A549 (cell line): ENCODE measurements around the gene GPRIN3. TPM values are rescaled to one million over a fixed set of nuclear protein-coding genes. Genes with fewer than 3 reads are reported as not detected.
A peak's percentile ranks its signal among the peaks of the same experiment; 100 is the strongest.

Source experiments
- ATAC-seq, 2 experiments: fragments of 200-7000 bp in 1 of 2; fragments of >200 bp in 1 of 2; cut with Nextera tagmentation in 1 of 2; cut with Tn5 transposase in 1 of 2; 3 replicates each; pipeline versions ENCODE4 v1.8.0 to v1.9.1; 2018 to 2020; ENCODE audit warnings: mild to moderate bottlenecking in 1 of 2, moderate library complexity in 1 of 2
- CTCF ChIA-PET: fragments of 300-600 bp; sonication (Branson Sonifier 250); formaldehyde crosslinking; extraction: SDS; loops from one replicate; lab custom pipeline; 2021; ENCODE audit warnings: antibody characterized with exemption, inconsistent platforms; lab: Yijun Ruan, JAX
- POLR2A ChIA-PET: fragments of 350-600 bp; formaldehyde crosslinking; extraction: SDS; loops from one replicate; lab custom pipeline; 2021; ENCODE audit warnings: antibody characterized with exemption, inconsistent platforms; lab: Yijun Ruan, JAX
- DNase-seq, 2 experiments: peaks; one replicate each; pipeline versions ENCODE4 v3.0.0 to v3.0.0-alpha.2; 2011 to 2016; ENCODE audit warnings: low read depth in 1 of 2, low spot score in 1 of 2
- FAIRE-seq: peaks from 2 replicates; lab custom pipeline; 2011; peaks lifted over from hg19 to GRCh38; lab: Jason Lieb, UNC
- H3K27ac ChIP-seq, 2 experiments: fragments of >200 bp; sonication (Bioruptor Twin); formaldehyde crosslinking; 3 replicates each; pipeline ENCODE4 v1.5.1; 2016 to 2017
- H3K4me1 ChIP-seq: fragments of >200 bp; sonication (Bioruptor Twin); formaldehyde crosslinking; 3 replicates; pipeline ENCODE4 v1.6.1; 2016
- H3K4me2 ChIP-seq: fragments of >200 bp; sonication (Bioruptor Twin); formaldehyde crosslinking; 3 replicates; pipeline ENCODE4 v1.6.1; 2016
- H3K4me3 ChIP-seq: fragments of >200 bp; sonication (Bioruptor Twin); formaldehyde crosslinking; 3 replicates; pipeline ENCODE4 v1.5.1; 2016
- H3K9me3 ChIP-seq: fragments of >200 bp; sonication (Bioruptor Twin); formaldehyde crosslinking; 3 replicates; pipeline ENCODE4 v1.6.1; 2016
- BHLHE40 ChIP-seq: IDR thresholded peaks from 2 replicates; pipeline ENCODE4 v1.6.1; 2012; ENCODE audit warnings: low read depth, low read length, inconsistent platforms
- CEBPB ChIP-seq, 2 experiments: fragments of >200 bp in 1 of 2; sonication (Bioruptor Twin) in 1 of 2; formaldehyde crosslinking in 1 of 2; IDR thresholded peaks; 2 replicates each; pipeline ENCODE4 v1.6.1; 2012 to 2016
- CHD4 ChIP-seq: fragments of 200-600 bp; sonication (generic); IDR thresholded peaks from 2 replicates; pipeline ENCODE4 v1.6.1; 2016; ENCODE audit warnings: antibody characterized with exemption, mild to moderate bottlenecking, borderline replicate concordance
- EP300 ChIP-seq, 2 experiments: fragments of >200 bp; sonication (Bioruptor Twin); formaldehyde crosslinking; IDR thresholded peaks; 2 replicates in 1 of 2; 3 replicates in 1 of 2; pipeline ENCODE4 v1.6.1; 2016 to 2017
- ESRRA ChIP-seq: fragments of 150-350 bp; IDR thresholded peaks from 2 replicates; pipeline ENCODE4 v1.6.1; 2014; ENCODE audit warnings: mild to moderate bottlenecking, low read length, borderline replicate concordance
- FOSB ChIP-seq: fragments of 250-450 bp; sonication (Bioruptor Pico); IDR thresholded peaks from 2 replicates; pipeline ENCODE4 v1.5.0; 2020; ENCODE audit warnings: mild to moderate bottlenecking, moderate library complexity
- FOXS1 ChIP-seq: fragments of 250-450 bp; sonication (Bioruptor Pico); IDR thresholded peaks from 2 replicates; pipeline ENCODE4 v1.5.0; 2020; ENCODE audit warnings: mild to moderate bottlenecking, moderate library complexity
- HOXA7 ChIP-seq: fragments of 250-450 bp; sonication (Bioruptor Pico); IDR thresholded peaks from 2 replicates; pipeline ENCODE4 v1.5.0; 2020; ENCODE audit warnings: mild to moderate bottlenecking, moderate library complexity
- HOXB13 ChIP-seq: fragments of 250-450 bp; sonication (Bioruptor Pico); IDR thresholded peaks from 2 replicates; pipeline ENCODE4 v1.5.0; 2020; ENCODE audit warnings: low read depth, mild to moderate bottlenecking, moderate library complexity
- KDM5A ChIP-seq: fragments of 200-600 bp; sonication (generic); IDR thresholded peaks from 2 replicates; pipeline ENCODE4 v1.6.1; 2016; ENCODE audit warnings: antibody characterized with exemption, mild to moderate bottlenecking
- MAZ ChIP-seq: fragments of 150-350 bp; IDR thresholded peaks from 2 replicates; pipeline ENCODE4 v1.6.1; 2014; ENCODE audit warnings: antibody characterized with exemption, low read depth, low read length, borderline replicate concordance
- POLR2A ChIP-seq: IDR thresholded peaks from 2 replicates; pipeline ENCODE4 v1.6.1; 2012; ENCODE audit warnings: mild to moderate bottlenecking, low read length
- POLR2AphosphoS2 ChIP-seq: conservative IDR thresholded peaks from 2 replicates; pipeline ENCODE4 v1.6.1; 2012; ENCODE audit warnings: low read length, improper control_type of control experiment, inconsistent platforms
- RNF2 ChIP-seq: fragments of 200-600 bp; sonication (generic); IDR thresholded peaks from 2 replicates; pipeline ENCODE4 v1.6.1; 2016; ENCODE audit warnings: low read depth, mild to moderate bottlenecking, antibody characterized with exemption, moderate library complexity, borderline replicate concordance
- SMC3 ChIP-seq: fragments of >200 bp; sonication (Bioruptor Twin); formaldehyde crosslinking; IDR thresholded peaks from 3 replicates; pipeline ENCODE4 v1.6.1; 2018; ENCODE audit warnings: inconsistent platforms
- ZFP36 ChIP-seq: fragments of 450-650 bp; IDR thresholded peaks from 2 replicates; pipeline ENCODE4 v1.6.1; 2014; ENCODE audit warnings: borderline replicate concordance; ENCODE audit not compliant: partially characterized antibody
- WGBS: methylation state at CpG from one replicate; pipeline ENCODE4 v1.1.6; 2017; ENCODE audit errors: missing lambda C conversion rate; 5-methylcytosine and 5-hydroxymethylcytosine counted together
- polyA plus RNA-seq, 4 experiments: library from polyadenylated mRNA; depleted of rRNA in 3 of 4; stranded (reverse); fragments of >200 nt; fragmentation: RNase III in 1 of 4; extraction: RNeasy Plus Mini Kit Qiagen cat#74134 plus additional on column Dnase treatment in 1 of 4; gene quantifications; 2 replicates in 3 of 4; 3 replicates in 1 of 4; pipeline ENCODE4 v1.2.3, GENCODE V29; 2011 to 2017
- TF ChIP-seq, protein P1 (sequence below): fragments of >200 bp; sonication (Bioruptor Twin); formaldehyde crosslinking; IDR thresholded peaks from 3 replicates; pipeline ENCODE4 v1.5.1; 2016
- TF ChIP-seq, protein P2 (sequence below): fragments of 150-350 bp; IDR thresholded peaks from 2 replicates; pipeline ENCODE4 v1.6.1; 2014; ENCODE audit warnings: low read depth, mild to moderate bottlenecking, low read length
- TF ChIP-seq, protein P3 (sequence below): fragments of 250-450 bp; sonication (Bioruptor Pico); IDR thresholded peaks from 2 replicates; pipeline ENCODE4 v1.5.0; 2020; ENCODE audit warnings: low read depth, mild to moderate bottlenecking, moderate library complexity
- TF ChIP-seq, protein P4 (sequence below): fragments of 450-650 bp; IDR thresholded peaks from 2 replicates; pipeline ENCODE4 v1.6.1; 2014; ENCODE audit warnings: antibody characterized with exemption
- TF ChIP-seq, protein P5 (sequence below): fragments of 200-600 bp; sonication (generic); IDR thresholded peaks from 2 replicates; pipeline ENCODE4 v1.6.1; 2016; ENCODE audit warnings: antibody characterized with exemption, mild to moderate bottlenecking, moderate library complexity

GPRIN3 gene
- polyA plus RNA-seq, 2 of the 4 experiments (the other 2 are of a cell fraction), result 6.8 to 18.7 TPM

DNA sequence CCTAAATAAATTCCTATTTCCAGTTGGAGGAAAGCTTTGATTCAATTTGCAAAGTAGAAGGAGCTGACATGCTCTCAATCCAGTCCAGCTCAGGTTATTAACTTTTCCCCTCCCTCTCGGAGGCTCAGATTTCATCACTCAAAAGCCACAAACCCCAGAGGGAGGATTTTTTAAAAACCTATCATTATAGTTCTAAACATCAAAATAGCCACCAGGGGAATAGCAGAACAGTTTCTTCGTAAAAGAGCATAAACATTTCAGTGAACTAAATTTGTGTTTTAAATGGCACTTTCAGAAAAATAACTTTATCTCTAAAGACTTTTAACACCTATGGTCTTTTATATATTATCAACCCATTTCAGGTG, 8.8 kb downstream of the GPRIN3 start:
- 5% methylated on average over 2 of the region's 2 CpGs for WGBS
- H3K4me3 ChIP-seq, result peak overlapping the region; percentile 42
- peak overlapping the region; percentile 98 for H3K4me2 ChIP-seq
- FAIRE-seq, result no peak
- POLR2A ChIA-PET, result no interaction called here
- peak overlapping the region; percentile 78 to 85 for H3K27ac ChIP-seq
- TF ChIP-seq, protein P1, sequence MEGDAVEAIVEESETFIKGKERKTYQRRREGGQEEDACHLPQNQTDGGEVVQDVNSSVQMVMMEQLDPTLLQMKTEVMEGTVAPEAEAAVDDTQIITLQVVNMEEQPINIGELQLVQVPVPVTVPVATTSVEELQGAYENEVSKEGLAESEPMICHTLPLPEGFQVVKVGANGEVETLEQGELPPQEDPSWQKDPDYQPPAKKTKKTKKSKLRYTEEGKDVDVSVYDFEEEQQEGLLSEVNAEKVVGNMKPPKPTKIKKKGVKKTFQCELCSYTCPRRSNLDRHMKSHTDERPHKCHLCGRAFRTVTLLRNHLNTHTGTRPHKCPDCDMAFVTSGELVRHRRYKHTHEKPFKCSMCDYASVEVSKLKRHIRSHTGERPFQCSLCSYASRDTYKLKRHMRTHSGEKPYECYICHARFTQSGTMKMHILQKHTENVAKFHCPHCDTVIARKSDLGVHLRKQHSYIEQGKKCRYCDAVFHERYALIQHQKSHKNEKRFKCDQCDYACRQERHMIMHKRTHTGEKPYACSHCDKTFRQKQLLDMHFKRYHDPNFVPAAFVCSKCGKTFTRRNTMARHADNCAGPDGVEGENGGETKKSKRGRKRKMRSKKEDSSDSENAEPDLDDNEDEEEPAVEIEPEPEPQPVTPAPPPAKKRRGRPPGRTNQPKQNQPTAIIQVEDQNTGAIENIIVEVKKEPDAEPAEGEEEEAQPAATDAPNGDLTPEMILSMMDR, result no peak
- peak in 1 of 2 experiments; percentile 11; a peak in 1 of 4 replicates for TF ChIP-seq CEBPB (IDR thresholded peaks at IDR 0.05)
- no peak for TF ChIP-seq HOXB13 (CRISPR knock-in tag)
- TF ChIP-seq, all 56 proteins: peak for 1
- DNase-seq (no peak), ATAC-seq (peak; percentile 18 to 45; a peak in 2 of 6 replicates)
- Histone ChIP-seq H3K9me3 (no peaks in the 10 kb centered on the region), H3K4me1 (peaks cover 81% of the 10 kb centered on the region)
- CTCF ChIA-PET, result interaction anchor here (1.1 to 1.4 kb wide), 3 partner anchors 11 to 22 kb away, joined by 3 read pairs; no protein-coding TSS in a partner anchor

DNA sequence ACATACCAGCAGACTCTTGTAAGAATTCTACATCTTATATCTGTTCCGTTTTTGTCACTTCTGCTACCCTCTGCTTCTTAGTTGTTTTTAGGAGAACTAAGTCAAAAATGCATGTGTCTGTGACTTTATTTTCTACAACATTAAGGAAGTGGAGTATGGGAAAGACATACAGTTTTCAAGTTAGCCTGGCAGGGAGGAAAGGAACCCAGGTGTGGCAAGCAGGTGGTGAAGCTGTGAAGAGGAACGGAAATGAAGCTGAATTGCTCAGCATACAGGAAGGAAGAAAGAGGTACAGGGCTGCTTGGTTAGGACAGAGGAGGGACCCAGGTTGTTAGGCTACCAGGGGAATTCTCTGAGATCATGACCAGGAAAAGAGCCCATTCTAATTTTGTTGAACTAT, 9.4 kb downstream of the GPRIN3 start:
- ChIA-PET POLR2A (no interaction called here), CTCF (interaction anchor here (1.1 to 1.4 kb wide), 2 partner anchors 11 to 12 kb away, joined by 3 read pairs; no protein-coding TSS in a partner anchor)
- WGBS, result 40% methylated on average over 2 of the region's 2 CpGs
- peaks cover 87% of the 10 kb centered on the region for H3K4me1 ChIP-seq
- DNase-seq, result no peak
- FAIRE-seq, result no peak
- TF ChIP-seq ZFP36 (no peak), FOXS1 (no peak), SMC3 (no peak), EP300 (IDR thresholded peaks at IDR 0.05) (no peak), FOSB (CRISPR knock-in tag) (no peak)
- TF ChIP-seq, protein P2, sequence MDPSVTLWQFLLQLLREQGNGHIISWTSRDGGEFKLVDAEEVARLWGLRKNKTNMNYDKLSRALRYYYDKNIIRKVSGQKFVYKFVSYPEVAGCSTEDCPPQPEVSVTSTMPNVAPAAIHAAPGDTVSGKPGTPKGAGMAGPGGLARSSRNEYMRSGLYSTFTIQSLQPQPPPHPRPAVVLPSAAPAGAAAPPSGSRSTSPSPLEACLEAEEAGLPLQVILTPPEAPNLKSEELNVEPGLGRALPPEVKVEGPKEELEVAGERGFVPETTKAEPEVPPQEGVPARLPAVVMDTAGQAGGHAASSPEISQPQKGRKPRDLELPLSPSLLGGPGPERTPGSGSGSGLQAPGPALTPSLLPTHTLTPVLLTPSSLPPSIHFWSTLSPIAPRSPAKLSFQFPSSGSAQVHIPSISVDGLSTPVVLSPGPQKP, result no peak
- no peaks in the 10 kb centered on the region for H3K9me3 ChIP-seq
- H3K4me2 ChIP-seq, result peak overlapping the region; percentile 98
- peak overlapping the region; percentile 78 to 85 for H3K27ac ChIP-seq
- peak overlapping the region; percentile 42; the same call in 2 of the 3 replicates for H3K4me3 ChIP-seq
- no peak for ATAC-seq

DNA sequence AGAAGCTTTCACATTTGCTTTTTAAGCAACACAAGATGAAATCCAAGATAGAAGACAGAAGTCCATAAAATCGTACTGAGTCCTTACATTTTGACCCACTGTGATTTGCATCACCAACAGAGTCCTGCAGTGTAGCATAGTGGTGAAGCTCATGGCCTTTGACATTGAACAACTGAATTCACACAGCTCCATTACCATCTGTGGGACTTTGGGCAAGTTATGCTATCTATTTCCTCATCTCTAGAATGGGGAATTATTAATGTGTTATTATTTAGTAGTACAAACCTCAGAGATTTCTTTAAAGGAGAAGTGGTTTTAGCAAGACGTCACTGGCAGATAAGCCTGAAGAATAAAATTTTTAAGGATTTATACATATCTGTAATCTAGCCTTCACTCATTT, 10.7 kb downstream of the GPRIN3 start:
- Histone ChIP-seq H3K4me1 (peaks cover 79% of the 10 kb centered on the region), H3K4me2 (peak overlapping the region; percentile 98), H3K9me3 (peaks cover 7% of the 10 kb centered on the region; the same call in 2 of the 3 replicates), H3K4me3 (no peak overlapping the region), H3K27ac (peak overlapping the region; percentile 78 to 85)
- DNase-seq (no peak), ATAC-seq (no peak), FAIRE-seq (no peak)
- POLR2A ChIA-PET, result no interaction called here
- WGBS, result 46% methylated on average over 2 of the region's 2 CpGs
- CTCF ChIA-PET, result no interaction called here
- TF ChIP-seq MAZ (no peak), POLR2A (no peak), POLR2AphosphoS2 (no peak), FOXS1 (no peak), BHLHE40 (no peak)
- TF ChIP-seq, protein P3, sequence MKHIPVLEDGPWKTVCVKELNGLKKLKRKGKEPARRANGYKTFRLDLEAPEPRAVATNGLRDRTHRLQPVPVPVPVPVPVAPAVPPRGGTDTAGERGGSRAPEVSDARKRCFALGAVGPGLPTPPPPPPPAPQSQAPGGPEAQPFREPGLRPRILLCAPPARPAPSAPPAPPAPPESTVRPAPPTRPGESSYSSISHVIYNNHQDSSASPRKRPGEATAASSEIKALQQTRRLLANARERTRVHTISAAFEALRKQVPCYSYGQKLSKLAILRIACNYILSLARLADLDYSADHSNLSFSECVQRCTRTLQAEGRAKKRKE (CRISPR knock-in tag), result no peak

DNA sequence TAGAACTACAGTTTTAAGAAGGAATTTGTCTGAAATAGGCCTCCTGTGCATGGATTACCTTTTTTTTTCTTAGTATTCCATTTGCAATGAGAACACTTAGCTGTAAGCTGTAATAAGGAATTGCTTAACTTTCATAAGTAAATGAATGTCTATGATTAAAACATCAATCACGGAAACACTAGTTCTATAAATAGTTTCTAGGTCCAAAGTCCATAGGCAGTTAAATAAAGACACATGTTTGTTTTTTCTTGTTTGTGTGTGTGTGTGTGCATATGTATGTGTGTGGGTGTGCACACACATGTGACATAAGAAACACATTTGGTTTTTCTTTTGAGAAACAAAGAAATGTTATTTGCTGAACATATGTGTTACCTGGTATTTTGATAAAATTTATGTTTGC, 11.2 kb downstream of the GPRIN3 start:
- no peak for ATAC-seq
- TF ChIP-seq, protein P4, sequence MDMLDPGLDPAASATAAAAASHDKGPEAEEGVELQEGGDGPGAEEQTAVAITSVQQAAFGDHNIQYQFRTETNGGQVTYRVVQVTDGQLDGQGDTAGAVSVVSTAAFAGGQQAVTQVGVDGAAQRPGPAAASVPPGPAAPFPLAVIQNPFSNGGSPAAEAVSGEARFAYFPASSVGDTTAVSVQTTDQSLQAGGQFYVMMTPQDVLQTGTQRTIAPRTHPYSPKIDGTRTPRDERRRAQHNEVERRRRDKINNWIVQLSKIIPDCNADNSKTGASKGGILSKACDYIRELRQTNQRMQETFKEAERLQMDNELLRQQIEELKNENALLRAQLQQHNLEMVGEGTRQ, result no peak
- TF ChIP-seq, protein P3 (CRISPR knock-in tag), result no peak
- TF ChIP-seq CHD4 (no peak), FOSB (CRISPR knock-in tag) (no peak), ESRRA (no peak), KDM5A (no peak), HOXA7 (CRISPR knock-in tag) (no peak), RNF2 (no peak)
- TF ChIP-seq, protein P5, sequence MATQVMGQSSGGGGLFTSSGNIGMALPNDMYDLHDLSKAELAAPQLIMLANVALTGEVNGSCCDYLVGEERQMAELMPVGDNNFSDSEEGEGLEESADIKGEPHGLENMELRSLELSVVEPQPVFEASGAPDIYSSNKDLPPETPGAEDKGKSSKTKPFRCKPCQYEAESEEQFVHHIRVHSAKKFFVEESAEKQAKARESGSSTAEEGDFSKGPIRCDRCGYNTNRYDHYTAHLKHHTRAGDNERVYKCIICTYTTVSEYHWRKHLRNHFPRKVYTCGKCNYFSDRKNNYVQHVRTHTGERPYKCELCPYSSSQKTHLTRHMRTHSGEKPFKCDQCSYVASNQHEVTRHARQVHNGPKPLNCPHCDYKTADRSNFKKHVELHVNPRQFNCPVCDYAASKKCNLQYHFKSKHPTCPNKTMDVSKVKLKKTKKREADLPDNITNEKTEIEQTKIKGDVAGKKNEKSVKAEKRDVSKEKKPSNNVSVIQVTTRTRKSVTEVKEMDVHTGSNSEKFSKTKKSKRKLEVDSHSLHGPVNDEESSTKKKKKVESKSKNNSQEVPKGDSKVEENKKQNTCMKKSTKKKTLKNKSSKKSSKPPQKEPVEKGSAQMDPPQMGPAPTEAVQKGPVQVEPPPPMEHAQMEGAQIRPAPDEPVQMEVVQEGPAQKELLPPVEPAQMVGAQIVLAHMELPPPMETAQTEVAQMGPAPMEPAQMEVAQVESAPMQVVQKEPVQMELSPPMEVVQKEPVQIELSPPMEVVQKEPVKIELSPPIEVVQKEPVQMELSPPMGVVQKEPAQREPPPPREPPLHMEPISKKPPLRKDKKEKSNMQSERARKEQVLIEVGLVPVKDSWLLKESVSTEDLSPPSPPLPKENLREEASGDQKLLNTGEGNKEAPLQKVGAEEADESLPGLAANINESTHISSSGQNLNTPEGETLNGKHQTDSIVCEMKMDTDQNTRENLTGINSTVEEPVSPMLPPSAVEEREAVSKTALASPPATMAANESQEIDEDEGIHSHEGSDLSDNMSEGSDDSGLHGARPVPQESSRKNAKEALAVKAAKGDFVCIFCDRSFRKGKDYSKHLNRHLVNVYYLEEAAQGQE, result no peak

More for the DNA sequence above, 11.2 kb downstream of the GPRIN3 start:
- DNase-seq, result no peak
- peaks cover 74% of the 10 kb centered on the region for H3K4me1 ChIP-seq
- H3K4me3 ChIP-seq, result no peak overlapping the region
- WGBS, result 14% methylated on average over 1 of the region's 1 CpG
- ChIA-PET POLR2A (no interaction called here), CTCF (no interaction called here)
- no peak for FAIRE-seq
- peak overlapping the region; percentile 98 for H3K4me2 ChIP-seq
- H3K9me3 ChIP-seq, result peaks cover 12% of the 10 kb centered on the region; the same call in 2 of the 3 replicates
- peak overlapping the region; percentile 78 to 85 for H3K27ac ChIP-seq
